KMS-11 (cell line): ENCODE data around the gene RUNDC3A.

ENCODE experiments used
- H2AFZ ChIP-seq: fragments of 200-600 bp; sonication (generic); 2 replicates; pipeline ENCODE4 v1.6.1; 2016; ENCODE audit warnings: antibody characterized with exemption, mixed run types, low read depth
- H3K27ac ChIP-seq: fragments of 200-600 bp; sonication (generic); 2 replicates; pipeline ENCODE4 v1.6.1; 2016; ENCODE audit warnings: mild to moderate bottlenecking, mixed run types
- H3K27me3 ChIP-seq: fragments of 200-600 bp; sonication (generic); 2 replicates; pipeline ENCODE4 v1.6.1; 2017; ENCODE audit warnings: mild to moderate bottlenecking, low read depth, mixed run types, moderate library complexity; ENCODE audit not compliant: insufficient read depth
- H3K36me3 ChIP-seq: fragments of 200-600 bp; sonication (generic); 2 replicates; pipeline ENCODE4 v1.6.1; 2017; ENCODE audit warnings: mild to moderate bottlenecking, mixed run types; ENCODE audit not compliant: insufficient read depth
- H3K4me1 ChIP-seq: fragments of 200-600 bp; sonication (generic); 2 replicates; pipeline ENCODE4 v1.6.1; 2016; ENCODE audit warnings: mild to moderate bottlenecking, low read depth, mixed run types; ENCODE audit not compliant: poor library complexity, severe bottlenecking
- H3K4me2 ChIP-seq: fragments of 200-600 bp; sonication (generic); 2 replicates; pipeline ENCODE4 v1.7.0; 2016; ENCODE audit warnings: mild to moderate bottlenecking, mixed run types
- H3K4me3 ChIP-seq: fragments of 200-600 bp; sonication (generic); IDR thresholded peaks from 2 replicates; pipeline ENCODE4 v1.6.1; 2017; ENCODE audit warnings: low read depth, low read length, mixed read lengths; ENCODE audit not compliant: insufficient read depth
- H3K79me2 ChIP-seq: fragments of 200-600 bp; sonication (generic); 2 replicates; pipeline ENCODE4 v1.6.1; 2016; ENCODE audit warnings: low read depth, mixed run types; ENCODE audit not compliant: insufficient read depth
- H3K9ac ChIP-seq: fragments of 200-600 bp; sonication (generic); 2 replicates; pipeline ENCODE4 v1.6.1; 2016; ENCODE audit warnings: mild to moderate bottlenecking, mixed run types
- H4K20me1 ChIP-seq: fragments of 200-600 bp; sonication (generic); 2 replicates; pipeline ENCODE4 v1.6.1; 2016; ENCODE audit warnings: mild to moderate bottlenecking, mixed run types; ENCODE audit not compliant: insufficient read depth
- TF ChIP-seq, protein P1 (sequence below): fragments of 200-600 bp; sonication (generic); conservative IDR thresholded peaks from 2 replicates; pipeline ENCODE4 v1.6.1; 2017; ENCODE audit warnings: low read depth, mild to moderate bottlenecking, antibody characterized with exemption, low read length, moderate library complexity, mixed read lengths

The RUNDC3A gene

DNA sequence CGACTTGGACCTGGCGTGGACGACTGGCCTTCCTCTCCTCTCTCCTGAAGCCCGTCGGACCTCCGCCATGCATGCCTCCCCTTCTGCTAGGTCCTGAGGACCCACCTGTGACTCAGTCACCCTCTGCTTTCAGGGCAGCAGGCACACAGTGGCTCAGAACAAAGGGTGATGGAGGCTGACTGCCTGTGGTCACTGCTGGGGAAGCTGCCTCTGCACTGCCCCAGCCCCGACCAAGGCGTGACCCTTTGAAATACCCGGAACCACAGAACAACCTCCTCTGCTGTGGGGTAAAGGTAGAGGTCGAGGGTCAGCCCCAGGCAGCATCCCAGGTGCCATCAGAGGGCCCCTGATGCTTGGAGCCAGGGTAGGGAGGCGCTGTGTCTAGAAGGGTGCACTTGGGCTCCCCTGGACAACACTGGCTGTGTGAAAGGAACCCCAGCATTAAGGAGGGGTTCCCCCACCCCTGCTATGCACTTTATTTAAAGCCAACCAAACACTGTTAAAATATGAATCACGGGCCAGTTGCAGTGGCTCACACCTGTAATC, 27.9 kb upstream of the RUNDC3A start:
- no peak overlapping the region for H3K9ac ChIP-seq
- H3K27ac ChIP-seq: no peak overlapping the region
- TF ChIP-seq, protein P1, sequence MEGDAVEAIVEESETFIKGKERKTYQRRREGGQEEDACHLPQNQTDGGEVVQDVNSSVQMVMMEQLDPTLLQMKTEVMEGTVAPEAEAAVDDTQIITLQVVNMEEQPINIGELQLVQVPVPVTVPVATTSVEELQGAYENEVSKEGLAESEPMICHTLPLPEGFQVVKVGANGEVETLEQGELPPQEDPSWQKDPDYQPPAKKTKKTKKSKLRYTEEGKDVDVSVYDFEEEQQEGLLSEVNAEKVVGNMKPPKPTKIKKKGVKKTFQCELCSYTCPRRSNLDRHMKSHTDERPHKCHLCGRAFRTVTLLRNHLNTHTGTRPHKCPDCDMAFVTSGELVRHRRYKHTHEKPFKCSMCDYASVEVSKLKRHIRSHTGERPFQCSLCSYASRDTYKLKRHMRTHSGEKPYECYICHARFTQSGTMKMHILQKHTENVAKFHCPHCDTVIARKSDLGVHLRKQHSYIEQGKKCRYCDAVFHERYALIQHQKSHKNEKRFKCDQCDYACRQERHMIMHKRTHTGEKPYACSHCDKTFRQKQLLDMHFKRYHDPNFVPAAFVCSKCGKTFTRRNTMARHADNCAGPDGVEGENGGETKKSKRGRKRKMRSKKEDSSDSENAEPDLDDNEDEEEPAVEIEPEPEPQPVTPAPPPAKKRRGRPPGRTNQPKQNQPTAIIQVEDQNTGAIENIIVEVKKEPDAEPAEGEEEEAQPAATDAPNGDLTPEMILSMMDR: no peak
- H3K36me3 ChIP-seq: no peaks in the 10 kb centered on the region
- H3K27me3 ChIP-seq: peaks cover 16% of the 10 kb centered on the region; the same call in 1 of the 2 replicates
- no peaks in the 10 kb centered on the region for H4K20me1 ChIP-seq
- no peaks in the 10 kb centered on the region for H3K79me2 ChIP-seq
- no peak overlapping the region for H3K4me3 ChIP-seq
- H3K4me2 ChIP-seq: no peak overlapping the region
- peaks cover 8% of the 10 kb centered on the region for H3K4me1 ChIP-seq
- H2AFZ ChIP-seq: no peak overlapping the region

DNA sequence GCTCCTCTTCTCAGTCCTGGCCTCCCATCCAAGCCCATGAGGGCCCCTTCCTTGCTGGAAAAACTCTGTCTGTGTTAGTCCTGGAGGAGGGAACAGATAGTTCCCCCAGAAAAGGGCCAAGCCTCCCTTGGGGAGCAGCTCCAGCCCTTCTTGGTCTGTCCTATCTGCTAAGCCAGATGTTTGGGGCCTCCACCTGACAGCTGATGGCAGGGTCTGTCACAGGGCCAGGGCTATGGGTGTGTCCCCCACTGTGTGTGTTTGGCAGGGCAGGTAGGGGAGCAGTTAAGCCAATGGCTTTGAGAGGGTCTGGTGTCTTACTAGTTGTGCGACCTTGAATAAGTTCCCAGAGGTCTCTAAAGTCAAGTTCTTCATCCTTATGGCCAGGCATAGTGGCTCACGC, 26.8 kb upstream of the RUNDC3A start:
- Histone ChIP-seq H3K9ac (no peak overlapping the region), H3K79me2 (no peaks in the 10 kb centered on the region), H3K4me3 (no peak overlapping the region), H4K20me1 (no peaks in the 10 kb centered on the region), H3K27me3 (peaks cover 16% of the 10 kb centered on the region; the same call in 1 of the 2 replicates), H3K27ac (no peak overlapping the region), H3K36me3 (no peaks in the 10 kb centered on the region), H3K4me2 (no peak overlapping the region), H2AFZ (no peak overlapping the region), H3K4me1 (peaks cover 8% of the 10 kb centered on the region)
- TF ChIP-seq, protein P1: no peak

DNA sequence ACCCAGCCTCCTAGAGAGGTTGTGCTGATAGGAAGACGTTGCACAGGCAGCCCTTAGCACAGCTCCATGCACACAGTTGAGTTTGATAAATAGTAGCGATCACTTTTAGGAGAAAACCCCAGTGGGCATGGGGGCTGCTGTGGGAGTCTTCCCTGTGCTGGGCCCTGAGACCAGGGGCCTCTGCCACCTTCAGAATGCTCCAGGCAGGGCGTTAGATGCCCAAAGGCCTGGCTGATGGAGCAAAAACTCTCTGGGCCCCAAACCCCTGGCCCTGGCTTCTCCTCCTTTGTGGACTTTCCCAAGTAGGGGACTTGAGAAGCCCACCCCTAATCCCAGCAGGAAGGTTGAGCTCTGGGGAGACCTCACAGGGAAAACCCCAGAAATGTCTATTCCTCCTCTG, 26.1 kb upstream of the RUNDC3A start:
- H3K27ac ChIP-seq: no peak overlapping the region
- H4K20me1 ChIP-seq: no peaks in the 10 kb centered on the region
- no peak overlapping the region for H3K4me2 ChIP-seq
- no peaks in the 10 kb centered on the region for H3K36me3 ChIP-seq
- H3K9ac ChIP-seq: no peak overlapping the region
- H3K79me2 ChIP-seq: no peaks in the 10 kb centered on the region
- TF ChIP-seq, protein P1: no peak
- H2AFZ ChIP-seq: no peak overlapping the region
- H3K27me3 ChIP-seq: peaks cover 9% of the 10 kb centered on the region; the same call in 1 of the 2 replicates
- peaks cover 8% of the 10 kb centered on the region for H3K4me1 ChIP-seq
- no peak overlapping the region for H3K4me3 ChIP-seq

DNA sequence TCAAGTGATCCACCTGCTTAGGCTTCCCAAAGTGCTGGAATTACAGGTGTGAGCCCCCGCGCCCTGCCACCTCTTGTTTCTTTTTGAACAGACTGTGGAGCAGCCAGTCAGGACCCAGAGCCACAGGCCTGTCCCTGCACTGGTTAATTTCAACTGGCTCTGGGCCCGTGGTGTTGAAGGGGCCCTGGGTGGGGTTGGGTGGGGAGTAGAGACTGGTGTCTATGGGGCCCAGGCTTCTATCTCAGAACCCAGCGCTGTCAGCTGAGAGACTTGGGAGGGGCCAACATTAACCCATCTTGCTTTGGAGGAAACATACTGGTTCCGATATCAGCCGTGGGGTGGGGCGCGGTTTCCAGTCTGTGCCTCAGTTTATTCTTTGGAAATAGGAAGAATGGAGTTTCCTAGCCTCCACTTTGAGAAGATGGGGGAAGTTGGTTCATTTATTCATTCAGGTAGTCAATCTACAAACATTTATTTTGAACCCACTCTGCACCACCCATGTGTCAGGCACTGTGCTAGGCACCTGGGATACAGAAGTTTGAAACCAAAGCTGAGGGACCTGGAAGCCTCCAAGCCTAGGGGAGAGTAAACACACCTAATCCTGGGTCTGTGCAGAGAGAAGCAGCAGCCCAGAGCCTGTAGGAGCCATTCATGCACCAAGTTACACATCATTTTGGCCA, 24.9 kb upstream of the RUNDC3A start:
- Histone ChIP-seq H3K27me3 (peaks cover 9% of the 10 kb centered on the region; the same call in 1 of the 2 replicates), H3K4me3 (no peak overlapping the region), H4K20me1 (no peaks in the 10 kb centered on the region), H2AFZ (no peak overlapping the region), H3K4me1 (peaks cover 8% of the 10 kb centered on the region), H3K4me2 (no peak overlapping the region), H3K36me3 (no peaks in the 10 kb centered on the region), H3K27ac (no peak overlapping the region), H3K79me2 (no peaks in the 10 kb centered on the region), H3K9ac (no peak overlapping the region)
- TF ChIP-seq, protein P1: no peak
